SW480 (cell line): Measurements from ENCODE around the gene DNASE1L3.
"Not testable (repeated sequence)": the region's sequence is repeated elsewhere in the genome, so short reads cannot be mapped to it uniquely, and the experiment has no call there.

Source experiments
- DNase-seq: peaks from one replicate; pipeline ENCODE4 v3.0.0-alpha.2; 2016; ENCODE audit warnings: low spot score

The DNASE1L3 gene

DNA sequence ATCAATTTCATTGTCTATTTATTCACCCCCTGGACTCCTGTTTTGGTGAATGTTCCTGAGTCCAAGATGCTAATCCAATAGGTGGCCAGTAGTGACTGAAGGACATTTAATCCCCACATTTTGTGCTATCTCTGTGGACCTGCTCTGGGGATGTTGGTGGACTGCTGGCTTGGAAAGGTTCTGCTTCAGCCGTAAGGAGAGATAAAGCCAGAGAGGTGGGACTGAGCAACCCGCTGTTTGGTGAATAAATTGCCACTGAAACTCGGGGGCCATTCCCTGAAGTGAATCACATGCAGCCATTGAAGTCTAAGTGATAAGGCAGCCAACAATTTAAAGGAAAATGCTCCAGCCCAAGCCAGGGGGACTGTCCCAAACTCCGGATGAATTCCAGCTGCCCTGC lies 25.2 kb upstream of the DNASE1L3 start:
- DNase-seq: no peak

- DNase-seq: peak; percentile 67
Observed at GRCh38 chr3:58234516-58234931, 23.8 kb upstream of the DNASE1L3 start.

GRCh38 chr3:58231666-58232065 lies 20.9 kb upstream of the DNASE1L3 start:
- no peak for DNase-seq

DNA sequence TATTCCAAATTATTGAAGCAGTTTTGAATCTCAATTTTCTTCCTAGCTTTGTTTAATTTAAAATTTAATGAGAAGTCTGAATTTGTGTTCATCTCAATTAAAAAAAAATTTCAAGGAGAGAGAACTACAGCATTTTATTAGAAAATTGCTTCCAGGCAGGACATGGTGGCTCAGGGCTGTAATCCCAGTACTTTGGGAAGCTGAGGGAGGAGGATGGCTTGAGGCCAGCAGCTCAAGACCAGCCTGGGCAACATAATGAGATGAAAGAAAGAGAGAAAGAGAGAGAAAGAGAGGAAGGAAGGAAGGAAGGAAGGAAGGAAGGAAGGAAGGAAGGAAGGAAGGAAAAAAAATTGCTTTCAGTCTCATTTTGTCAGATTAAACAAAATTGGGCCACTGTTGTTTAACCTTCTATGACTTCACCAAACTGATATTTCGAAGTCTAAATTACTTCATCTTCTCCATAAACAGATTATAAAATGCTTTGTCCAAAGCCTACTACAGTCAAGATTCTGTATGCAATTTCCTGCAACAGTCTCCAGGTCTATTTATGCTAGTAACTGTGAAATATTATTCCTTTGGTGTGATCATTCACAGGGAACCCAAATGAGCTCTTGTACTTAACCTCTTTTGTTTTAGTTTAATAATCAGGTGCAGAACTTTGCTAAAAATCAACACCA lies 20.2 kb upstream of the DNASE1L3 start:
- no peak for DNase-seq

GRCh38 chr3:58227933-58228332 lies 17.2 kb upstream of the DNASE1L3 start:
- not testable (repeated sequence) for DNase-seq

- no peak for DNase-seq
Observed at GRCh38 chr3:58223855-58224254, 13.1 kb upstream of the DNASE1L3 start.

DNA sequence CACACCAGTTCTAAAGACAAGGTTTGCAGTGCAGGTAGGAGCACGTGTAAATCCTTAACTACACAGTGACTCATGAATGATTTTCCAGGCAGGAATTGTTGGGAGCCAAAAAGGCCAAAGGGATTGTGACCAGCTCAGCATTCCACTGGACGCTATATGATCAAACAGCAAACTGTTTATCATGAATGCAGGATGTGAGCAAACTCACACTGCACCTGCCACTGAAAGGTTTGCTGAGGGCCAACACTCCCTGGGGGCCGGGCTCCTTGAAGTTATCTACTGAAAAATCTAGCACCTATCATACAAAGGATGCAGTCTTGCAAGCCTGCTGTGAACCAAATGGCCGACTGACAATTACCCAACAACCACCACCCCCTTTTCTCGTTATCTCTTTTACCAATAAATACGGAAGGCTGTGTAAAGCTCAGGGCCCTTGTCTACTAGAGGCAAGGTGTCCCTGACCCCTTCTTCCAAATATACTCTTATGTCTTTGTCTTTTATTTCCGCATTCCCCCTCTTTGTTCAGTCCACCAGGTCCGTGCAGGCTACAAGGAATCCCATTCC lies 11.5 kb upstream of the DNASE1L3 start:
- peak; percentile 80 for DNase-seq

GRCh38 chr3:58218904-58219303 lies 8.1 kb upstream of the DNASE1L3 start:
- DNase-seq: no peak

- peak; percentile 93 for DNase-seq
Observed at GRCh38 chr3:58217209-58217811, 6.5 kb upstream of the DNASE1L3 start.

DNA sequence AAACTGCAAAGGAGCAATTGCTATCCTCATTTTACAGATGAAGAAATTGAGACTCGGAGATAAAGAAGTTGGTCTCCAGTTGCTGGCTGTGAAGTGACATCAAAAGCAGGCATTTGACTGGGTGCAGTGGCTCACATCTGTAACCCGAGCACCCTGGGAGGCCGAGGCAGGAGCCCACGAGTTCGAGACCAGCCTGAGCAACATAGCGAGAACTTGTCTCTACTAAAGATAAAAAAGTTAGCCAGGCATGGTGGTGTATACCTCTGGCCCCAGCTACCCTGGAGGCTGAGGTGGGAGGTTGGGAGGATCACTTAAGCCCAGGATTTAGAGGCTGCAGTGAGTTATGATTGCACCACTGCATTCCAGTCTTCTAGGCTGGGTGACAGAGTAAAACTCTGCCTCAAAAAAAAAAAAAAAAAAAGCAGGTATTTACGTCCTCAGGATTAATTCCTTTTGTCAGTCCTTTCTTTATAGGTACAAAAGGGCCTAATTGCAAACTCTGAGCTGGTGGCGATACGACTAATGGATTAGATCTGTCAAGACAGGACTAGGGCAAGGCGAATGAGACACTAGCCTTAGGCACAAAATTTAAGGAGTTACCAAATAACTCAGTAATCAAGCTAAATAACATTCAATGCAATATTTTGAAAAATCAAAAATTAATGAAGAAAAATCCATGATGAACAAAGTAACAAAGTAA lies 5.9 kb upstream of the DNASE1L3 start:
- DNase-seq: no peak

DNA sequence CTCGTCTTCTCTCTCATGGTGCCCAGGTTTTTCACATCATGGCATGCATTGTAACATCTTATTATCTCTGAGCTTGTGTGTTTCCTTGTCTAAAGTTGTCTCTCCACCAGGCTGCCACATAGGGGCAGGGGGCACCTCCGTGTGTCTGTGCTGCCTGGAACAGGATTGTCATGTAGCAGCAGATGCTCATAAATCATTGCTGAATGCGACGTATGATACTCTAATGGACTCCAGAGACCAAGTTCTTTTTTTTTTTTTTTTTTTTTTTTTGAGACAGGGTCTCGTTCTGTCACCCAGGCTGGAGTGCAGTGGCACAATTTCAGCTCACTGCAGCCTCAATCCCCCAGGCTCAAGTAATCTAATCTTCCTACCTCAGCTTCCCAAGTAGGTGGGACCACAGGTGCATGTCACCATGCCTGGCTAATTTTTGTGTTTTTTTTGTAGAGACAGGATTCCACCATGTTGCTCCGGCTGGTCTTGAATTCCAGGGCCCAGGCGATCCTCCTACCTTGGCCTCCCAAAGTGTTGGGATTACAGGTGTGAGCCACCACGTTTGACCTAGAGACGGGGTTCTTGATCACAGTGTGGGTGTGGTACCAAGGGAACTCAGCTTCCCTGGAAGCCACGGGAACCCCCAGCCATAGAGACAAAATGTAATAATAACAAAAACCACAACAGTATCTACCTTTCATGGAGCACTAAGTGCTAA lies 4.7 kb upstream of the DNASE1L3 start:
- DNase-seq: no peak

DNA sequence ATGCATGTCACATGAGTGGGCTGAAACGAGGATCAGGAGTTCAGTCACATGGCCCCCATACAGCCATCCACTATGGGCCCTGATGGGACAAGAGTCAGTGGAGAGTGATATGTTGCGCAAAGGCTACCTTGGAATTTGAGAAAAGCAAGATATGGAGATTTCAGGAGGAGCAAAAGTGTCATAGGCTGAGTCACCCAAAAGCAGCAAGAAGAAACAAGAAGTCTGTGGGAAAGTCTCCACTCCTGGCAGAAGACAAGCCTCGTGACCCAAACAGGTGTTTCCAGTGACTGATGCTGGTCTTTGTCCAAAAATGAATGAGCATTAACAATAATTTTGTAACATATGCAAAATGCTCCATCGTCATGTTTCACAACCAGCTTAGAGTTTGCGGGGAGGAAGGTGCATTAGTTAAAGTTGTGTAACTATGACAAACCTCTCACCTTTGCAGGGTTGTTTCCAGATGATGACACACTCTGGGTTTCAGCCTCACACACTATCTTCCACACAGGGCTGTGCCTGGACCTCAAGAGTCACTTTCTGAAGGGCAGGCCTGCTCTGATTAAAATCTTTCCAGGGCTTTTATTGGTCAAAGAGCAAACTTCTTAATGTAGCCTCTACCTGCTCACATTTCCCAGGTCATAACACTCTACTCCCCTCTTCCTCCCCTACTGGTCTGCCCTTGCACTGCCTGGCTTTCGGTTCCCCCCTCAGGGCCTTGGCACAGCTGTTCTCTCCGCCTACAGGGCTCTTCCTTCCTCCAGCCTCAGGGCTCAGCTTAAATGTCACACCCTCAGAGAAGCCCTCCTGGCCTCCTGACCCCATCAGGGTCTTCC lies 3.9 kb upstream of the DNASE1L3 start:
- DNase-seq: no peak

GRCh38 chr3:58209933-58210332 lies 839 bp downstream of the DNASE1L3 start:
- no peak for DNase-seq

DNA sequence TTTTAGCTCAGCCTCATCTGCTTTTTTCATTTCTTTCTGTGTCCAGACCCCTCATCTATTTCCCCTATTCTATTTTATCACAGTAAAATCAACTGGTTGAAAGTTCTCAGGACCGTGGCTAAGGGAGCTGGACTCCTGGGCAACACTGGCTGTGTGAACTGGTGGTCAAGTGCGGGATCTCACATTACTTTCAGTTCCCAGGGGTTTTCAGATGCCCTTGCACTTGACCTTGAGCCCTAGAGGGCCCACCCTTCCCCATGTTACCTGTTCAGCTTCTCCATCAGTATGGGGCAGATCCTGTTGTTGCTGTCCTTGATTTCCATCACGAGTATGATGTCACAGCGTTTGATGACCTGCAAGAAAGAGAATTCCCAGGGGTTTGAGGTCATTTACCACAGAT lies 2.8 kb downstream of the DNASE1L3 start:
- DNase-seq: no peak

- DNase-seq: no peak
Observed at GRCh38 chr3:58206406-58207011, 4.3 kb downstream of the DNASE1L3 start.

DNA sequence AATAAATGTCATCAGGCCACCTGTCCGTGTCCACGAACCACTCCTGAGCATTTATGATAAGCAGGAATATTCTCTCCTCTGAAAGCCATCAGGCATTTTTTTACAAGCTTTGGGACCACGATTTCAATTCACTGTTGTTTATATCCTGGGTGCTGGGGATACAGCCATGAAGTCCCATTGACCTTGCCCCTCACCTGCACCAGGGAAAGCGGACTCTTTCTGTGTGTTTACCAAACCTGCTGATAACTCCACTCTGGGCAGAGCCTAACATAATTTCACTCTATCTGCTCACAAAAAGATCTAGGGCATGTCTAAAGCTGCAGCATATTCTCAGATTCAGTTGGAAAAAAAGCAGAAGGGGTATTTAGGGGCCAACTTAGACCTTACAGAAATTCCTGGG lies 4.8 kb downstream of the DNASE1L3 start:
- DNase-seq: no peak

DNA sequence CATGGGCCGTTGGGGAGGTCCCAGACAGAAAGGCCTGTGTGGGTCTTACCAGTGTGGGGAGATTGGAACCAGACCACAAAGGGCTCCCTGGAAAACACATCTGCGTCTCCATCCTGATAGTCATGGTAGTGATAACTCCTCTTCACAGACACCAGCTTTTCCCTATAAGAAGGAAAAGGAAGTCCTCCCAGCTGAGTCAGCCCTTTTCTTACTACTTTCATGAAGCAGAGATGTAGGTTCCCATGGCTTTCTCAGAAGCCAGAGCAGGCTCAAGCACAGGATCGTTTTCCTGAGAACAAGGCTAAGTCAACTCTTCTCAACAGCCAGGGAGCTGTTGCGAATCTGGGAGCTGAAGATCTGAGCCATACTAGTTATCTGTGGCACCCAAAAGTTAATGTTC lies 6.1 kb downstream of the DNASE1L3 start:
- DNase-seq: no peak

DNA sequence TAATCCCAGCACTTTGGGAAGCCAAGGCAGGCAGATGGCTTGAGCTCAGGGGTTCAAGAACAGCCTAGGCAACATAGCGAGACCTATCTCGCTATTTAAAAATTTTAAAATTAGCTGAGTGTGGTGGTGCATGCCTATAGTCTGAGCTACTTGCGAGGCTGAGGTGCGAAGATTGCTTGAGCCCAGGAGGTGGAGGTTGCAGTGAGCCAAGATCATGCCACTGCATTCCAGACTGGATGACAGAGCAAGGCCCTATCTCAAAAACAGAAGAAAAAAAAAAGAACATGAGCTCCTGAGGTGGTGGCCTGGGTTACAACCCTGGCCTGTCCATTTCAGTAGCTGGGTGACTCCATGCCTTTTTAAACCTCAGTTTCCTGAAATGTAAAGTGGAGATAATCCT lies 7.2 kb downstream of the DNASE1L3 start:
- no peak for DNase-seq

GRCh38 chr3:58202917-58203360 lies 7.8 kb downstream of the DNASE1L3 start:
- DNase-seq: no peak

- DNase-seq: not testable (repeated sequence)
Observed at GRCh38 chr3:58201451-58201850, 9.3 kb downstream of the DNASE1L3 start.

- DNase-seq: no peak
Observed at GRCh38 chr3:58200846-58201355, 9.9 kb downstream of the DNASE1L3 start.
